SK-N-SH treated with all-trans-retinoic acid at 6 μM for 48 hours (cell line): ENCODE results near the gene P2RY6.

Experiments
- ATAC-seq: fragments of 200-7000 bp; cut with Tn5 transposase; 3 replicates; pipeline ENCODE4 v1.9.1; 2020; ENCODE audit warnings: mild to moderate bottlenecking, moderate library complexity
- BACH2 ChIP-seq: fragments of 250-450 bp; sonication (Bioruptor Pico); IDR thresholded peaks from 2 replicates; pipeline ENCODE4 v1.9.0; 2021; ENCODE audit warnings: mild to moderate bottlenecking, borderline replicate concordance
- CSDC2 ChIP-seq: fragments of 250-450 bp; sonication (Bioruptor Pico); IDR thresholded peaks from 2 replicates; pipeline ENCODE4 v1.5.0; 2020; ENCODE audit warnings: mild to moderate bottlenecking, moderate library complexity
- ESRRG ChIP-seq: fragments of 250-450 bp; sonication (Bioruptor Pico); IDR thresholded peaks from 2 replicates; pipeline ENCODE4 v1.6.1; 2021; ENCODE audit warnings: mild to moderate bottlenecking
- GLIS3 ChIP-seq: fragments of 250-450 bp; sonication (Bioruptor Pico); IDR thresholded peaks from 2 replicates; pipeline ENCODE4 v1.5.0; 2020; ENCODE audit warnings: mild to moderate bottlenecking, moderate library complexity
- OSR1 ChIP-seq: fragments of 250-450 bp; sonication (Bioruptor Pico); IDR thresholded peaks from 2 replicates; pipeline ENCODE4 v1.8.0; 2022; ENCODE audit warnings: moderate library complexity, mild to moderate bottlenecking, inconsistent platforms
- PATZ1 ChIP-seq: fragments of 250-450 bp; sonication (Bioruptor Pico); IDR thresholded peaks from 2 replicates; pipeline ENCODE4 v1.8.0; 2020; ENCODE audit warnings: mild to moderate bottlenecking, moderate library complexity, borderline replicate concordance
- POU6F1 ChIP-seq: fragments of 250-450 bp; sonication (Bioruptor Pico); IDR thresholded peaks from 2 replicates; pipeline ENCODE4 v1.8.0; 2021; ENCODE audit warnings: low read depth, mild to moderate bottlenecking, moderate library complexity, borderline replicate concordance
- SNAI2 ChIP-seq: fragments of 250-450 bp; sonication (Bioruptor Pico); IDR thresholded peaks from 2 replicates; pipeline ENCODE4 v1.5.0; 2020; ENCODE audit warnings: mild to moderate bottlenecking, moderate library complexity
- TCF4 ChIP-seq: fragments of 250-450 bp; sonication (Bioruptor Pico); IDR thresholded peaks from 2 replicates; pipeline ENCODE4 v1.8.0; 2021; ENCODE audit warnings: mild to moderate bottlenecking, moderate library complexity, borderline replicate concordance
- TOX ChIP-seq: fragments of 250-450 bp; sonication (Bioruptor Pico); IDR thresholded peaks from 2 replicates; pipeline ENCODE4 v1.8.0; 2021; ENCODE audit warnings: mild to moderate bottlenecking, moderate library complexity, borderline replicate concordance
- TSHZ2 ChIP-seq: fragments of 250-450 bp; sonication (Bioruptor Pico); IDR thresholded peaks from 2 replicates; pipeline ENCODE4 v1.5.0; 2020; ENCODE audit warnings: mild to moderate bottlenecking, moderate library complexity
- ZFP3 ChIP-seq: fragments of 250-450 bp; sonication (Bioruptor Pico); IDR thresholded peaks from 2 replicates; pipeline ENCODE4 v1.5.0; 2020; ENCODE audit warnings: mild to moderate bottlenecking, moderate library complexity
- ZFP30 ChIP-seq: fragments of 450-650 bp; formaldehyde crosslinking; IDR thresholded peaks from 2 replicates; pipeline ENCODE4 v1.5.0; 2022; ENCODE audit warnings: mild to moderate bottlenecking, moderate library complexity
- ZNF565 ChIP-seq: fragments of 450-650 bp; formaldehyde crosslinking; conservative IDR thresholded peaks from 2 replicates; pipeline ENCODE4 v1.5.0; 2020; ENCODE audit warnings: low read depth, mild to moderate bottlenecking, moderate library complexity
- ZNF70 ChIP-seq: fragments of 450-650 bp; formaldehyde crosslinking; IDR thresholded peaks from 2 replicates; pipeline ENCODE4 v1.5.0; 2020; ENCODE audit warnings: mild to moderate bottlenecking, moderate library complexity
- ZNF8 ChIP-seq: fragments of 450-650 bp; formaldehyde crosslinking; IDR thresholded peaks from 2 replicates; pipeline ENCODE4 v1.5.0; 2020; ENCODE audit warnings: mild to moderate bottlenecking, moderate library complexity
- TF ChIP-seq, protein P1 (sequence below): fragments of 250-450 bp; sonication (Bioruptor Pico); IDR thresholded peaks from 2 replicates; pipeline ENCODE4 v1.5.1; 2021; ENCODE audit warnings: mild to moderate bottlenecking, moderate library complexity

P2RY6 gene

GRCh38 chr11:73320763-73321603 lies 48.8 kb downstream of the P2RY6 start:
- TF ChIP-seq PATZ1 (CRISPR knock-in tag) = no peak
- TF ChIP-seq, protein P1, sequence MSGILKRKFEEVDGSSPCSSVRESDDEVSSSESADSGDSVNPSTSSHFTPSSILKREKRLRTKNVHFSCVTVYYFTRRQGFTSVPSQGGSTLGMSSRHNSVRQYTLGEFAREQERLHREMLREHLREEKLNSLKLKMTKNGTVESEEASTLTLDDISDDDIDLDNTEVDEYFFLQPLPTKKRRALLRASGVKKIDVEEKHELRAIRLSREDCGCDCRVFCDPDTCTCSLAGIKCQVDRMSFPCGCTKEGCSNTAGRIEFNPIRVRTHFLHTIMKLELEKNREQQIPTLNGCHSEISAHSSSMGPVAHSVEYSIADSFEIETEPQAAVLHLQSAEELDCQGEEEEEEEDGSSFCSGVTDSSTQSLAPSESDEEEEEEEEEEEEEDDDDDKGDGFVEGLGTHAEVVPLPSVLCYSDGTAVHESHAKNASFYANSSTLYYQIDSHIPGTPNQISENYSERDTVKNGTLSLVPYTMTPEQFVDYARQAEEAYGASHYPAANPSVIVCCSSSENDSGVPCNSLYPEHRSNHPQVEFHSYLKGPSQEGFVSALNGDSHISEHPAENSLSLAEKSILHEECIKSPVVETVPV (CRISPR knock-in tag) = peak; percentile 19; the same call in 1 of the 2 replicates
- no peak for TF ChIP-seq TOX (CRISPR knock-in tag)
- TF ChIP-seq ZNF565 = no peak
- ATAC-seq = no peak

GRCh38 chr11:73321604-73322381 lies 49.7 kb downstream of the P2RY6 start:
- TF ChIP-seq TSHZ2 = 0 out of 2 replicates have a peak, but pooled peaks have one; percentile 29
- peak; percentile 48; the same call in 1 of the 2 replicates for TF ChIP-seq PATZ1 (CRISPR knock-in tag)
- no peak for TF ChIP-seq BACH2 (CRISPR knock-in tag)
- no peak for TF ChIP-seq ZFP30
- TF ChIP-seq TCF4 (CRISPR knock-in tag) = peak; percentile 62; the same call in 1 of the 2 replicates
- TF ChIP-seq GLIS3 = no peak
- TF ChIP-seq ZNF565 = no peak
- peak; percentile 6; the same call in 1 of the 2 replicates for TF ChIP-seq CSDC2 (CRISPR knock-in tag)
- no peak for TF ChIP-seq ESRRG (CRISPR knock-in tag)
- no peak for TF ChIP-seq ZNF70
- no peak for TF ChIP-seq OSR1 (CRISPR knock-in tag)
- TF ChIP-seq, protein P1 (CRISPR knock-in tag) = no peak
- TF ChIP-seq SNAI2 (CRISPR knock-in tag) = no peak
- peak; percentile 60 for ATAC-seq

GRCh38 chr11:73322382-73323306 lies 50.5 kb downstream of the P2RY6 start:
- ATAC-seq = peak; percentile 14
- TF ChIP-seq ZNF8 (CRISPR knock-in tag) = no peak
- TF ChIP-seq, protein P1 (CRISPR knock-in tag) = no peak
- TF ChIP-seq SNAI2 (CRISPR knock-in tag) = 0 out of 2 replicates have a peak, but pooled peaks have one; percentile 7
- no peak for TF ChIP-seq BACH2 (CRISPR knock-in tag)
- TF ChIP-seq OSR1 (CRISPR knock-in tag) = no peak
- TF ChIP-seq POU6F1 (CRISPR knock-in tag) = no peak
- TF ChIP-seq ZFP3 (CRISPR knock-in tag) = peak; percentile 11; the same call in 1 of the 2 replicates
